ENCODE results near the gene AHNAK.

AHNAK gene

GRCh38 chr11:62395885-62396551 lies 150.6 kb downstream of the AHNAK start:
- DNase-seq (ENCODE audit: low spot score) = no peak
- in situ Hi-C loops (cut with MboI; ENCODE audit: low sequenced_read_pairs, unreplicated experiment) = loop anchor here (25.0 kb wide), 1 partner anchor 466 kb away; no protein-coding TSS in a partner anchor
- TF ChIP-seq CTCF (IDR thresholded peaks at IDR 0.05; ENCODE audit: borderline replicate concordance, control extremely low read depth, extremely low read depth, insufficient read depth, missing control alignments) = no peak

- peak; percentile 66 for TF ChIP-seq CTCF (IDR thresholded peaks at IDR 0.05; ENCODE audit: borderline replicate concordance, control extremely low read depth, extremely low read depth, insufficient read depth, missing control alignments)
- in situ Hi-C loops (cut with MboI; ENCODE audit: low sequenced_read_pairs, unreplicated experiment) = loop anchor here (25.0 kb wide), 1 partner anchor 467 kb away; no protein-coding TSS in a partner anchor
- peak; percentile 84 for DNase-seq (ENCODE audit: low spot score)
Observed at GRCh38 chr11:62394825-62395538, 151.6 kb downstream of the AHNAK start.

GRCh38 chr11:62393735-62394134 lies 152.9 kb downstream of the AHNAK start:
- no peak for TF ChIP-seq CTCF (IDR thresholded peaks at IDR 0.05; ENCODE audit: borderline replicate concordance, control extremely low read depth, extremely low read depth, insufficient read depth, missing control alignments)
- in situ Hi-C loops (cut with MboI; ENCODE audit: low sequenced_read_pairs, unreplicated experiment) = loop anchor here (25.0 kb wide), 1 partner anchor 469 kb away; no protein-coding TSS in a partner anchor

GRCh38 chr11:62393061-62393611 lies 153.5 kb downstream of the AHNAK start:
- DNase-seq (ENCODE audit: low spot score) = peak; percentile 34
- TF ChIP-seq CTCF (IDR thresholded peaks at IDR 0.05; ENCODE audit: borderline replicate concordance, control extremely low read depth, extremely low read depth, insufficient read depth, missing control alignments) = peak; percentile 2
- in situ Hi-C loops (cut with MboI; ENCODE audit: low sequenced_read_pairs, unreplicated experiment) = loop anchor here (25.0 kb wide), 1 partner anchor 469 kb away; no protein-coding TSS in a partner anchor

More at GRCh38 chr11:62393735-62394134, 152.9 kb downstream of the AHNAK start:
- no peak for DNase-seq (ENCODE audit: low spot score)

GRCh38 chr11:62392506-62392905 lies 154.1 kb downstream of the AHNAK start:
- in situ Hi-C loops (cut with MboI; ENCODE audit: low sequenced_read_pairs, unreplicated experiment) = loop anchor here (25.0 kb wide), 1 partner anchor 470 kb away; no protein-coding TSS in a partner anchor

More at GRCh38 chr11:62392506-62392905, 154.1 kb downstream of the AHNAK start:
- no peak for DNase-seq (ENCODE audit: low spot score)
- TF ChIP-seq CTCF (IDR thresholded peaks at IDR 0.05; ENCODE audit: borderline replicate concordance, control extremely low read depth, extremely low read depth, insufficient read depth, missing control alignments) = no peak
